ENCODE measurements around the gene TMEM187.
"Not testable (repeated sequence)": the region's sequence is repeated elsewhere in the genome, so short reads cannot be mapped to it uniquely, and the experiment has no call there.

The TMEM187 gene

DNA sequence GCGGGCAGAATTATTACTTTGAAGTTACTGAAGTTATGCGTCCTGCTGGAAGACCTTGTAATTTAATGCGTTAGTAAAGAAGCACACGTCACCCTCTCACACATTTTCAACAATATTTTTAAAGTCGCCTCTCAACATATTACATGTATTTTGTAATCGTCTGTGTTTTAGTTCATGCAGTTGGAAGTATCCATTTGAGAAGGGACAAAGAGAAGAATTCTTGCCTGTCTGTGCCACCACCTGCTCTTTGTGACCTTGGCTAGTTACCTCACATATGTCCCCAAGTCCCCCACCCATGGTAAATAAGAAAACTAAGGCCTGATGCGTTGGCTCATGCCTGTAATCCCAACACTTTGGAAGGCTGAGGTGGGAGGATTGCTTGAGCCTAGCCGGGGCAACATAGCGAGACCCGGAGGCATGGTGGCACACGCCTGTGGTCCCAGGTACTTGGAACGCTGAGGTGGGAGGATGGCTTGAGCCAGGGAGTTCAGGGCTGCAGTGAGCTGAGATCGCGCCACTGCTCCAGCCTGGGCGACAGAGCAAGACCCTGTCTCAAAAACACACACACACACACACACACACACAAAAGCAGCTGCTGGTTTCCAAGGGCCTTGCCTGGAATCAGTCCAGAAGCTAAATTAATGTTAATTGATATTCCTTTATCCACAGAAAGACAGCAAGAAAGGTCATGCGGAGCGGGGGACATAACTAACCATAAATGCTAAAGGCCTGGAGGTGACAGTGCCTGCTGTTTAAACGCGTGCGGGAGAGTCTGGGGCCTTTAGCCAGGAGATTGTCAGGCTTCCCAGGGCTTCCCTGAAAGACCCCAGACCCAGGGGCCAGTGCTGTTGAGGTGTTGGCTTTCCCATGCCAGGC lies 811 bp downstream of the TMEM187 start:
- FAIRE-seq: no peak

DNA sequence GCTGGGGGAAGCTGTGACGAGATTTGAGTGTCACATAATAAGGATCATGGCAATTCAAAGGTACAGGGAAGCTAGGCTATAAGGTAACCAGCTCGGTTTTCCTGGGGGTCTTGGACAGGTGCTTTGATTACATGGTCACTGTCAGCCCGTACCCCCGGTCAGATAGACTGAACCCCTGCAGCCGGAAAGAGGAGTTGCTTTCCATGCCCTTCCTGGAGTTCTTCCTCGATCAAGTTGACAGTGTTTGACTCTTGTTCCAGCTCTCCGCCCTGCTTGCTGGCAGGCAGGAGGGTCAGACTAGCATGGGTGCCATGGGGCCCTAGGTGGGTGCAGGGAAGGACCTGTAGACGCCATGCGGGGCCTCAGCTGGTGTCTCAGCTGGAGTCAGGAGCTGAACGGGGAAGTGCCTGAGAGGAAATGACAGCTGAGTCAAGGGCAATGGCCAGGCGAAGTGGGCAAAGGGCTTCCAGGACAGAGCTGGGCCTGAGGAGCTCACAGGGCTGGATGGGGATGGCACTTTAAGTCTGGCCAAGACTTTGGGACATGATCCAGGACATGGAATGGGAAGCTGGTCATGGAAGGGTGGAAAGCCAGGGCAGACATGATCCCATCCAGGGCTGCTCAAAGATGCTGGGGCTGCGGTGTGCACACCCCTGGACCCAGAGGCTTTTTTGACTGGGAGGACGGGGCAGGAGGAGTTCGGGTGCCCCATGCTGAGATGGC lies 1.6 kb downstream of the TMEM187 start:
- no peak for FAIRE-seq

DNA sequence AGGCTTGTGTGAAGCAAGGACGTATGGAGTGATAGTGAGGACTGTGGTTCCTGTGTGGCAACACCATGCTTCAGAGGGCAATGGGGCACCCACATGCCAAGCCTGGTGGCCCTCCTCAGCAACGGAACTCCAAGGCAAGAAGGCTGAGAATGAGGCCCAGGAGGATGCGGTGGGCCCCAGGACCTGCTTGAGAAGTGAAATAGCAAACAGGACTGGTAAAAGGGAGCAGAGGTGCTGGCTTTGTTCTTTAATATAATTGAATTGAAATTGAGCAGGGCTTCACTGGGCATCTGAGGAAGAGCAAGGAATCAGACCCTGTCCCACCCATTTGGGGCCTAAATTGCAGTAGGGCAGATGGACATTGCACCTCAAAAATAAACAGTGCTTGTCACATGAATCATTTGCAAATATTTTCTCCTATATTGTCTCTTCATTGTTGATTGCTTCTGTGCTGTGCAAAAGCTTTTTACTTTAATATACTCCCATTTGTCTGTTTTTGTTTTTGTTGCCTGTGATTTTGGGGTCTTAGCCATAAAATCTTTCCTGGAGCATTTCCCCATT lies 2.3 kb downstream of the TMEM187 start:
- FAIRE-seq: no peak

DNA sequence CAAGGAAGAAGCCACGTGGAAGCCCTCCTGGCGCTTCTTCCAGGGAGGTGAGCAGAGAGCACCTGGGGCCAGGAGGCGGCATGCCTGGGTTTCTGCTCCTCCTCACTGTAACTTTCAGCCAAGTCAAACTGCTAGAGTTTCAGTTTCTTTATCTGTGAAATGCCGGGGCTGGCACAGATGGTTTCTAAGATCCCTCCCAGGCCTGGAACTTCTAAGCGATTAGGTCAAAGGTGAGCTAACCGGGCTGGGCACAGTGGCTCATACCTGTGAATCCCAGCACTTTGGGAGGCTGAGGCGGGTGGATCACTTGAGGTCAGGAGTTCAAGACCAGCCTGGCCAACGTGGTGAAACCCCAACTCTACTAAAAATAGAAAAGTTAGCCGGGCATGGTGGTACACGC lies 7.8 kb downstream of the TMEM187 start:
- not testable (repeated sequence) for FAIRE-seq

DNA sequence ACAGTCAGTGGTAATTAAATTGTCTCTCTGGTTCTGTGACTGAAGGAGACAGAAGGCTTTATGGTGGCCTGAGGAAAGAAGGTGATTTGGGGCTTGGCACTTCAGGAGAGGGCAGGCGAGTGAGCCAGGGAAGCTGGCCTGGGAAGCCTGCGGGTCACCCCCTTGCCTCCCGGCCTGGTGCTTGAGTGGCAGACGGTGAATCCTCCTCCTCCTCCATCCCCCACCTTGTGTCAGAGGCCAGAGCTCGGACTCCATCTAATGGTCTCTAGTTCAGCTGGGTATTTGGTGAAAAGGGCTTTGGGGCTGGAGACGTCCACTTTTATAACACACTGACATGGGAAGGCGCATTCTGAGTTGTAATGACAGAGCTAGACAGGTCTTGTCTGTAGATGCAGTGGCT lies 8.7 kb downstream of the TMEM187 start:
- no peak for FAIRE-seq

DNA sequence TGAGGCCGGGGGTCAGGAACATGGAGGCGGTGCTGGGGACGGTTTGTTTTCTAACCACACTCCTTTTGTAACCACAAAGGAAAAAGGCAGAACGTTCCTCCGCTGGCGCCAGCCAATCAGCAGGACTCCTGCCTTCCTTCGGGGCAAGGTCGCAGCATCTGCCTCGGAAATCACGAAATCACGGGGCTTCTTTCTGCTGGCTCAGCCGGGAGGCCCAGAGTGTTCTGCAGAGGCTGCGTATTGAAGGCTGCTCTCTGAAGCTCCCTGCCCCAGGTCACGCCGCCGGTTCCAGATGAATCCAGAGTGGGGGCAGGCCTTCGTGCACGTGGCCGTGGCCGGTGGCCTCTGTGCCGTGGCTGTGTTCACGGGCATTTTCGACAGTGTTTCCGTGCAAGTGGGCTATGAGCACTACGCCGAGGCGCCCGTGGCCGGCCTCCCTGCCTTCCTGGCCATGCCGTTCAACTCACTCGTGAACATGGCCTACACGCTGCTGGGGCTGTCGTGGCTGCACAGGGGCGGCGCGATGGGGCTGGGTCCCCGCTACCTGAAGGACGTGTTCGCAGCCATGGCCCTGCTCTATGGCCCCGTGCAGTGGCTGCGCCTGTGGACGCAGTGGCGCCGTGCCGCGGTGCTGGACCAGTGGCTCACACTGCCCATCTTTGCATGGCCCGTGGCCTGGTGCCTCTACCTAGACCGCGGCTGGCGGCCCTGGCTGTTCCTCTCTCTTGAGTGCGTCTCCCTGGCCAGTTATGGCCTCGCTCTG lies 9.4 kb downstream of the TMEM187 start:
- FAIRE-seq: no peak

DNA sequence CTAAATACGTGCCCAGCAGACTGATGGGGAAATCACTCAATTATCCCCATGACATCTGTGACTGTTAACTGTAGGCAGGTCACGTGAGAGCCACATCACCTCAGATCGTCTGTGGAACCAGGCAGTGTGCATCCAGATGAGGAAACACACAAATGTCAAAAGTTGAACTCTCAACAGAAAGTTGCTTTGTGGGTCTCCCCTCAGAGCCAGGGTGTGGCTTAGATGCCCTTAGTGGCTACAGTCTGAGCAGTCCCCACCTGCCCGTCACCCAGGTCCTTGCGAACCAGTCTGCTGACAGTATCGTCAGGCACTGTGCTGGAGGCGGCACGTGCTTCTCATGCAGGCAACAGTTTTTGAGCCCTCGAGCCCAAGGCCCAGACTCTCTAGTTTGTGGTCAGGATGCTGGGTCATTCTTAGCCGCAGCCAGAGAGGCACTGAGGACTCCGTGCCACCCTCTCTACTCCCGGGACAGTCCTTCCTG lies 10.8 kb downstream of the TMEM187 start:
- FAIRE-seq: no peak

DNA sequence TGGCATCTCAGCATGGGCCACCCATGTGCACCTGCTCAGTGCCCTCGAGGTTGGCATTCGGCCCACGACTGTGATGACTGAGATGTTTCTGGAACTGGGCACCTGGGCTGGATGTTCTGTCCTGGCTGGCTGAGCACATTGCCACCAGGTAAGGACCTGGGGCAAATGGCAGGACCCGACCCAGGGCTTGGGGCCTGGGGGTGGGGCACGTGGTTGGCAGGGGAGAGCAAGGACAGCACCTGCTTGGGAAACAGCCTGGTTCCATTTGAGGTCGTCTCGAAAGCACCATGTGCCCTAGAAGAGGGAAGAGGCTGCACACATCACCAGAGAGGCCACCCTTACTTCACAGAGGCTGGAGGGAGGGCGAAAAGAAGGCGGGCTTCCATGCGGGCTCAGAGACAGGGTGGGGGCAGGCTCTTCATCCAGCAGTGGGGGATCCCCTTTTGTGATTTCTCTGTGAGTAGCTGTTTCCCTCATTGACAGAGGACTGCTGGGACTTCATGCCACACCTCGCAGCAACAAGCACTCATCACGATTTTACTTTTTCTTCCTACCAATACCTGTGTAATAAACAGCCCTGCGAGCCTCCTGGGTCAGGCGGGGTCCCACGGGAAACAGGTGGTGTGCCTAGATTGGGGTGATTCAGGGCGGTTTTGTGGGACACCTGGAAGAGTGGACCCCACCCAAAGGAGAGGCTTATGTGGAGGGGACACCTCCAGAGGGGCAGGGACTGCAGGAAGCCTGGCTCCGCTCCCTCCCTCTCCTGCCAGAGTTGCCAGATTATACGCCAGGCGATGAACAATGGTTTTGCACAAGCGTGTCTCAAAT lies 12.0 kb downstream of the TMEM187 start:
- no peak for FAIRE-seq

DNA sequence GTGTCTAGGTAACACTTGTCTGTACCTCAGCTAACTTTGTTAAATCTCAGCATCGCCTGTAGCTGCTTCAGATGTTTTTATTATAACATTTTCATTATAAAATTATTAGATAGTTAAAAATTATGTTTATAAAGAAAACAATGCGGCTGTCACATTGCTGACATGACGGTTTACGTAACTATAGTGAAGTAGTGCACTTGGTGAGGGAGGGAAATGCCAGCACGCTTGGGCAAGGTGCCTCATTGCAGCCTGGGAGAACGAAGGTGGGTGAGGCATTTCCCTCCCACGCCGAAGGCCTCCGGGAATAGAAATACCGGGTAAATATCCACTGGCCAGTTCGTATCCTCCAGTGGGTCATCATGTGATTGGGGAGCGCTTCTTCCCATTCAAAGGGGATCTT lies 15.9 kb downstream of the TMEM187 start:
- FAIRE-seq: no peak

DNA sequence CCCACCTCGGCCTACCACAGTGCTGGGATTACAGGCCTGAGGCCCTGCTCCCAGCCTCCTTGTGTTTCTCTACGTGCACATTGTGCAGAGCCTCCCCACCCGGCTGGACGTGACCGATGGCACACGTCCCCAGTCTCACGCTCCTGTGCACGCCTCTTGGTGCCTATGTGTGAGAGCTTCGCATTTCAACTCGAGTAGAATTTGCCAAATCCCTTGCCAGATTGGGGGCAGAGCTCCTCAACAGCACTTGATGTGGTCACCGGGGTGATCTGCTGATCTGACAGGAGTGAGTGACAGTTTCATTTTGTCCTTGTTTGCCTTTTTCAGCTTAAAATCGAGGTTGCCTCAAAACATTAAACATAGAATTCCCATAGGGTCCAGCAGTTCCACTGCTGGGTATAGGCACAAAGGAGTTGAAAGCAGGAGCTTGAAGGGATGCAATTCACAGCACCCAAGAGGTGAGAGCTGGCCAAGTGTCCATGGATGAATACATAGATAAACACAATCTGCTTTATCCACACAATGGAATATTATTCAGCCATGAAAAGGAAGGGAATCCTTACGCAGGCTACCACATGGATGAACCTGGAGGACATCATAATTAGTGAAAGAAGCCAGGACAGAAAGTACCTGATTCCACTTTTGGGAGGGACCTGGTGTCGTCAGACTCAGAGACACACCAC lies 17.6 kb downstream of the TMEM187 start:
- FAIRE-seq: no peak

DNA sequence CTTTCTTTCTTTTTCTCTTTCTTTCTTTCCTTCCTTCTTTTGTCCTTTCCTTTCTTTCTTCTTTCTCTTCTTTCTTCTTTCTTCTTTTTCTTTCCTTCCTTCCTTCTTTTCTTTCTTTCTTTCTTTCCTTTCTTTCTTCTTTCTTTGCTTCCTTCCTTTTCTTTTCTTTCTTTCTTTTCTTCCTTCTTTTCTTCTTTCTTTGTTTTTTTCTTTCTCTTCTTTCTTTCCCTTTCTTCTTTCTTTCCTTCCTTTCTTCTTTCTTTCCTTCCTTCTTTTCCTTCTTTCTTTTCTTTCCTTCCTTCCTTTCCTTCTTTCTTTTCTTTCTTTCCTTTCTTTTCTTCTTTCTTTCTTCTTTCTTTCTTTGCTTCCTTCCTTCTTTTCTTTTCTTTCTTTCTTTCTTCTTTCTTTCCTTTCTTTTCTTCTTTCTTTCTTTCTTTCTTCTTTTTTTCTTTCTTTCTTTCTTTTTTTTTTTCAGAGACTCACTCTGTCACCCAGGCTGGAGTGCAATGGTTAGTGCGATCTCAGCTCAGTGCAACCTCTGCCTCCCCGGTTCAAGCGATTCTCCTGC lies 18.5 kb downstream of the TMEM187 start:
- FAIRE-seq: no peak

DNA sequence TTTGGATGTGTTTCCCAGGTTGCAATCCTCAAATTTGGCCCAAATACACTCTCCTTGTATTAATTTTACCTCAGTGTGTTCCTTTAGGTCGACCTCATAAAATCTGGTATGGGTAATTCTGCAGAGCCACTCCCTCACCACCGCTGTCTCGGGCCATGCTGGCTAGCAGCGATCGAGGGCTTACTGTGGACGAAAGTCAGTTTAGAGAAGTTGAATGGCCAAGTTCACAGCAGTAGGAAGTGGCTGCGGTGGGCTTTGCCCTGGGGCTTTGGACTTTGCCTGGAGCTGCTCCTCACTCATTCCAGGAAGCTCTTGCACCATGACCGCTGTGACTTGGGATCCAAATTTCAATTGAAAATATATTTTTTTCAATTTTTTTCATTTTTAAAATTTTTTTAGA lies 19.6 kb downstream of the TMEM187 start:
- FAIRE-seq: no peak

DNA sequence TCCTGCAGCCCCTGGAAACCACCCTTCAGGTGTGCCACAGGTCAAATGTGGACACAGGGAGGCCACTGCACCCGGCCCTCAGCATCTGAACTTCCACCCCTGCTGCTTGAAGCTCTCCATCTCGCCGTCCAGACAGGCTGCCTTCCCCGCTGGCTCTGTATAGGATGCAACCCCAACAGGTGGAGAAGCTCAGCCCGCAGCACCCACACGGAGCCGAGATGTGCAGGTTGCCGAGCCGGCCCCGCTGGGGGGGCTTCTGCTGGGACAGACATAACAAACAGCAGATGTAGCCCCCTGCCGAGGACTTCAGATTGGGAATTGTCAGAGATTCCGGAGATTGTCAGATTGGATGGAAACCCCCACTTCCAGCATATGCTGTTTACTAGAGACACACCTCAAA lies 20.5 kb downstream of the TMEM187 start:
- FAIRE-seq: no peak

DNA sequence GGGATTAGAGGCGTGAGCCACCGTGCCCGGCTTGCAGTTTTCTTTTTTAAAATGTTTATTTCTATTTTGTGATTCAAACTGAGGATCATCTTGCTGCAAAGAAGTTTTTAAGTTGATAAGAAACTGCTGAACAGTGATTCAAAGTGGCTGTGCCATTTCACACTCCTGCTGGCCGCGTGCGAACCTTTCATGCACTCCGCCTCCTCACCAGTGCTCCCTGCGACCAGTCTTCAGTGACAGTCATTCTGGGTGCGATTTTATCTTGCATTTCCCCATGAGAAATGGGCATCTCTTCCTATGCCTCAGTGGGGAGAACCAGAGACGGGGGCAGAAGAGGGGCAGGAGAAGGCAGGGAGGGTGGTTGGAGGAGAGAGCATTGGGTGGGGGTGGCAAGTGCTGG lies 21.4 kb downstream of the TMEM187 start:
- FAIRE-seq: no peak

DNA sequence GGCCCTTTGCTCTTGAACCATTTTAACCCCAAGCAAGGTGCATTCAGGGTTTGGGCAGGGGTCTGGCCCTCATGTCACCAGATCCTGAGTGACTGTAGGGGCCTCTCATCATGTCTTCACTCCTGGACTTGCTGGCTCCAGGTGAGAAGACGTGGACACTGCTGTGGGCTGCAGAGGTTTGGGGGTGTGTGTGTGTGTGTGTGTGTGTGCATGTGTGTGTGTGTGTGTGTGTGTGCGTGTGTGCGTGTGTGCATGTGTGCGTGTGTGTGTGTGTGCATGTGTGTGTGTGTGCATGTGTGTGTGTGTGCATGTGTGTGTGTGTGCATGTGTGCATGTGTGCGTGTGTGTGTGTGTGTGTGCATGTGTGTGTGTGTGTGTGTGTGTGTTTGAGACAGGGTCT lies 21.8 kb downstream of the TMEM187 start:
- not testable (repeated sequence) for FAIRE-seq

DNA sequence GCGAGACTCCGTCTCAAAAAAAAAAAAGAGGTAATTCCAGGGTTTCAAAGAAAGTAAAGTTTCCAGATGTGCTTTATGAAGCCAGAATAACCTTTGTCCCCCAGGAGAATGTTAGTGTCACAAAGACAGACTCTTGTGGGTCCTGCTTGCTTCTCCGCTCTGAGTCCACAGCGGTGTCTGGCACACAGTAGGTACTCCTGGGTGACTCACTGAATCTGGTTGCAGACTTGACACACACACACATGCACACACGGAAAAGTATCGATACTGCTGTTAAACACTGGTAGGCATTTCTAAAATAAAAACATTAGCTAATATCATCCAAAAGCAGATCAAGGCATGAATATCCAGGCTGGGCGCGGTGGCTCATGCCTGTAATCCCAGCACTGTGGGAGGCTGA lies 22.9 kb downstream of the TMEM187 start:
- FAIRE-seq: no peak

DNA sequence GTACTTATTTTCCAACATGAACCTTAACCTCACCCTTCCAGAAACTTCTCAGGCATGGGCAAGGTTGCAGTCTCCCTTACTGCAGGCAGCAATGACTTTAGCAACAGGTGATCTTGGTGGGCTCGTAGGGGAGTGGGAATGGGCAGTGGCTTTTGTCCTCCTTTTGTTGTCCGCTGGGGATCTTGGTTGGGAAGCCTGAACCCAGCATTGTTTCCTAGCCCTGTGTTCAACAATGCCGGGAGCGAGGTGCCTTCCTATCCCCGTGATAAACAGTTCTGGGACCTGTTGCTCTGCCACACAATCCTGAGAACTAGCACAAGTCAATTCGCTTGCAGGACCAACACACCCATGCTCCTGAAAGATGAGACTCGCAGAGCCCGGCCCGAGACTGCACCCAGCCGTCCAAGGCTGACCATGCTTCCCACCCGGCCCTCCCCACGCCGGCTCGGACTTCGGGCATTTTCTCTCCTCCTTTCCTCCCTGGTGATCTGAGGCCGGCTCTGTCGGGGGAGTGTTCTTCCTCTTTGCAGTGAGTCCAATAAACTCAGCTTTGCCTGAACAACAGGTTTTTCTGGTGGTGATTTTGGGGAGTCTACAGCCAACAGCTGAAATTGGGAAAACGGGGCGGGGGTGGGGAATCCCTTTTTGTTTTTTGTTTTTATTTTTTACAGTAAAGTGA lies 26.9 kb downstream of the TMEM187 start:
- no peak for FAIRE-seq

DNA sequence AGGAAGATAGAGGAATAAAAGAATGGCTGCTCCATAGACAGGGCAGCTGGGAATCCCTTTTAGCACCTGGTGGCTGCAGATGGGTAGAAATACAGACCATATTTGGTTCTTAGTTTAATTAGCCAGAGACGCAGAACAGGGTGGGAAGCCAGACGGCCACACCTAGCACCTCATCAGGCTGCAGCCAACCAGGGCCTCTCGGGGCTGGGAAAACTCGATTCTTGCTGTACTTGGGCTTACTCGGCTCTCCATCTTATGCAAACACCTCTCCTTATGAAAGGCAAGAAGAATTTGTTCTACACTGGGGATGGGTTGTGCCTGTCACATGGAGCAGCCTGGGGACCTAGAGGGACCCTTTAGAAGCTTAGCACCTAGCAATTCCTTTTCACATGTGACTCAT lies 27.5 kb downstream of the TMEM187 start:
- no peak for FAIRE-seq

DNA sequence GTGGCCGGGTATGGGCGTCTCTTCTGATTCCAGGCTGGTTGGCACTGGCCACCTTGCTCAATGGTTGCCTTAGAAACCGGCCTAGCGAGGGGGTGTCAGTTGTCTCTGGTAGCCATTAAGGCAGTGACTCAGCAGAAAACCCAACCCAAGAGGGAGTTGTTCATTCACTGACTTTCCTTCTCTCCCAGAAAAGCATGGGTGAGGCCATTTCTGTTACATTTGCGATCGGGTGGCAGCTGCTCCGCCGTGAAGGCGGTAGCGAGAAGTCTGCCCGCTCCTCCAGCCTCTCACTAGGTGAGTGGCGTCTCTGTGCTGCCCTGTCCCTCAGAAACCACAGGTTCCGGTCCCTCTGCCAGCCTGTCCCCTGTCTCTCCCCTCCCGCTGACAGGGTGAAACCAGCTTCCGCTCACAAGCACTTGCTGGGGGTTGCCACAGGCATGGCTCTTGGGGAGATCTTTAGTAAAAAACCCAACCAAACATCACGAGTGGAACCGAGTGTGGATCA lies 29.7 kb downstream of the TMEM187 start:
- FAIRE-seq: no peak

DNA sequence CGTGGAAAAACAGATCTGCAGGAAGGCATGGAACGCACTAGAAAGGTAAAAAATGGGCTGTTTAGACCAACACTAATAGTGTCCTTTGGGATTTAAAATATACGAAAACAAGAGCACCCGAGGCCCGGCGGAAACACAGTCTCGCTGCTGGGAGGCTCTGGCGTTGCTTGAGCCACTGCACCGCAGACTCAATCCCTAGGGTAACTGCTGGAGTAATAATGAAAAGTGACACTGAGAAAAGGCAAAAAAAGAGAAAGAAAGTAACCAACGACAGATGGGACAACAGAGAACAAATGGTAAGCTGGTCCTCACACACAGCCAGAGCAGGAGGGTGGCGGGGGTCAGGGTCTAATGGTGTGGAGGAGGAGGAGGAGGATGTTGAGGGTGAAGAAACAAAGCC lies 31.8 kb downstream of the TMEM187 start:
- FAIRE-seq: no peak
